Kidney tubule cell (primary cell): ENCODE measurements around the gene MFAP4.
A peak's percentile ranks its signal among the peaks of the same experiment; 100 is the strongest.

Experiments used
- DNase-seq: peaks from one replicate; pipeline ENCODE4 v3.0.0-alpha.2; 2018; ENCODE audit warnings: low spot score

Gene MFAP4

GRCh38 chr17:19410091-19410490 is 23.1 kb upstream of the MFAP4 start:
- no peak for DNase-seq

- peak; percentile 60 for DNase-seq
Measured at GRCh38 chr17:19409509-19409908, 22.5 kb upstream of the MFAP4 start.

GRCh38 chr17:19409066-19409465 is 22.1 kb upstream of the MFAP4 start:
- DNase-seq, result no peak

- no peak for DNase-seq
Measured at GRCh38 chr17:19408346-19408710, 21.3 kb upstream of the MFAP4 start.

GRCh38 chr17:19407601-19408345 is 20.8 kb upstream of the MFAP4 start:
- DNase-seq, result no peak

- no peak for DNase-seq
Measured at GRCh38 chr17:19405114-19405513, 18.1 kb upstream of the MFAP4 start.

- DNase-seq, result no peak
Measured at GRCh38 chr17:19404264-19404663, 17.3 kb upstream of the MFAP4 start.

GRCh38 chr17:19403021-19403420 is 16.0 kb upstream of the MFAP4 start:
- no peak for DNase-seq

- DNase-seq, result no peak
Measured at GRCh38 chr17:19402171-19402570, 15.2 kb upstream of the MFAP4 start.

GRCh38 chr17:19401321-19402010 is 14.5 kb upstream of the MFAP4 start:
- DNase-seq, result no peak

- no peak for DNase-seq
Measured at GRCh38 chr17:19399750-19400450, 12.9 kb upstream of the MFAP4 start.

GRCh38 chr17:19398301-19399181 is 11.6 kb upstream of the MFAP4 start:
- peak; percentile 38 for DNase-seq

GRCh38 chr17:19397556-19398041 is 10.6 kb upstream of the MFAP4 start:
- DNase-seq, result no peak

- DNase-seq, result no peak
Measured at GRCh38 chr17:19392303-19392702, 5.3 kb upstream of the MFAP4 start.

- DNase-seq, result no peak
Measured at GRCh38 chr17:19391432-19391831, 4.4 kb upstream of the MFAP4 start.

GRCh38 chr17:19390951-19391350 is 4.0 kb upstream of the MFAP4 start:
- no peak for DNase-seq

GRCh38 chr17:19388791-19389785 is 2.1 kb upstream of the MFAP4 start:
- DNase-seq, result no peak

GRCh38 chr17:19387921-19388521 is 1.0 kb upstream of the MFAP4 start:
- peak; percentile 49 for DNase-seq

GRCh38 chr17:19386051-19386929 is 700 bp downstream of the MFAP4 start:
- DNase-seq, result peak; percentile 75
